HEK293T (cell line): Measurements from ENCODE around the gene DPM1.

Experiments
- BHLHE40 ChIP-seq: fragments of 450-650 bp; IDR thresholded peaks from 2 replicates; pipeline ENCODE4 v1.6.1; 2016; ENCODE audit warnings: mild to moderate bottlenecking, moderate library complexity, borderline replicate concordance
- HDGF ChIP-seq: fragments of 450-650 bp; IDR thresholded peaks from 2 replicates; pipeline ENCODE4 v1.6.1; 2017; ENCODE audit warnings: antibody characterized with exemption, borderline replicate concordance
- LEF1 ChIP-seq: fragments of 450-650 bp; IDR thresholded peaks from 2 replicates; pipeline ENCODE4 v1.6.1; 2017; ENCODE audit warnings: mild to moderate bottlenecking, borderline replicate concordance

GRCh38 chr20:50953821-50954220 is 4.5 kb downstream of the DPM1 start:
- TF ChIP-seq HDGF (no peak), LEF1 (no peak), BHLHE40 (no peak)
